Natural killer cell (primary cell): ENCODE measurements around the gene FIBCD1. TPM values are rescaled to one million over a fixed set of nuclear protein-coding genes. Genes with fewer than 3 reads are reported as not detected.

ENCODE experiments used
- ATAC-seq, 3 donors: fragments of 150-1000 bp in 2 of 3; fragments of 200-7000 bp in 1 of 3; cut with Tn5 transposase; 1 replicate in 1 of 3; 2 replicates in 2 of 3; pipeline ENCODE4 v1.10.0; 2021; ENCODE audit warnings: mild to moderate bottlenecking in 2 of 3, moderate library complexity in 2 of 3
- DNase-seq, 2 donors: peaks; one replicate each; pipeline versions ENCODE4 v3.0.0 to v3.0.0-alpha.2; 2013 to 2021; ENCODE audit warnings: mixed read lengths in 1 of 2
- H3K27ac ChIP-seq: one replicate; pipeline ENCODE4 v1.5.1; 2013; ENCODE audit warnings: mild to moderate bottlenecking, low read length
- H3K27me3 ChIP-seq: one replicate; pipeline ENCODE4 v1.6.1; 2013; ENCODE audit warnings: low read length; ENCODE audit not compliant: control insufficient read depth, insufficient read depth
- H3K36me3 ChIP-seq: one replicate; pipeline ENCODE4 v1.6.1; 2013; ENCODE audit warnings: low read length; ENCODE audit not compliant: control insufficient read depth, insufficient read depth
- H3K4me1 ChIP-seq: one replicate; pipeline ENCODE4 v1.6.1; 2013; ENCODE audit warnings: low read length; ENCODE audit not compliant: control insufficient read depth, insufficient read depth
- H3K4me3 ChIP-seq: one replicate; pipeline ENCODE4 v1.5.1; 2013; ENCODE audit warnings: low read length
- H3K9me3 ChIP-seq: one replicate; pipeline ENCODE4 v1.6.1; 2013; ENCODE audit warnings: low read length; ENCODE audit not compliant: control insufficient read depth, insufficient read depth
- H3K27ac Mint-ChIP-seq, 2 donors: one replicate each; pipeline ENCODE4 v1.8.0; 2022; ENCODE audit warnings: mild to moderate bottlenecking in 2 of 2, mixed read lengths in 2 of 2, moderate library complexity in 1 of 2
- H3K27me3 Mint-ChIP-seq, 2 donors: one replicate each; pipeline ENCODE4 v1.8.0; 2022; ENCODE audit warnings: low read depth in 2 of 2, mixed read lengths in 2 of 2
- H3K36me3 Mint-ChIP-seq: one replicate; pipeline ENCODE4 v1.8.0; 2022; ENCODE audit warnings: mixed read lengths
- H3K4me1 Mint-ChIP-seq, 2 donors: one replicate each; pipeline ENCODE4 v1.8.0; 2022; ENCODE audit warnings: mixed read lengths in 2 of 2
- H3K4me3 Mint-ChIP-seq: one replicate; pipeline ENCODE4 v1.8.0; 2022; ENCODE audit warnings: mild to moderate bottlenecking, moderate library complexity, mixed read lengths
- H3K9me3 Mint-ChIP-seq, 2 donors: one replicate each; pipeline ENCODE4 v1.8.0; 2022; ENCODE audit warnings: mixed read lengths in 2 of 2
- WGBS: methylation state at CpG from one replicate; pipeline ENCODE4 v1.1.7; 2013; ENCODE audit warnings: missing lambda C conversion rate; ENCODE audit not compliant: insufficient coverage; 5-methylcytosine and 5-hydroxymethylcytosine counted together
- intact Hi-C: fragments of 100-400 bp; cut with micrococcal nuclease; formaldehyde crosslinking; loops from one replicate; pipeline ENCODE4 v1.14.2; 2022
- total RNA-seq, 4 donors: library from RNA; stranded (reverse); fragments of 120-200 nt in 1 of 4; gene quantifications; one replicate each; pipeline versions ENCODE4 v1.2.3 to v1.2.4, GENCODE V29; 2013 to 2022
- TF ChIP-seq, protein P1 (sequence below): fragments of 200-600 bp; IDR thresholded peaks from one replicate; pipeline ENCODE4 v1.8.0; 2022; ENCODE audit warnings: antibody characterized with exemption

Gene FIBCD1
- total RNA-seq, 3 donors from 2014 or later (not counting 1 experiment from before 2014, with no cell fraction given): not detected

DNA sequence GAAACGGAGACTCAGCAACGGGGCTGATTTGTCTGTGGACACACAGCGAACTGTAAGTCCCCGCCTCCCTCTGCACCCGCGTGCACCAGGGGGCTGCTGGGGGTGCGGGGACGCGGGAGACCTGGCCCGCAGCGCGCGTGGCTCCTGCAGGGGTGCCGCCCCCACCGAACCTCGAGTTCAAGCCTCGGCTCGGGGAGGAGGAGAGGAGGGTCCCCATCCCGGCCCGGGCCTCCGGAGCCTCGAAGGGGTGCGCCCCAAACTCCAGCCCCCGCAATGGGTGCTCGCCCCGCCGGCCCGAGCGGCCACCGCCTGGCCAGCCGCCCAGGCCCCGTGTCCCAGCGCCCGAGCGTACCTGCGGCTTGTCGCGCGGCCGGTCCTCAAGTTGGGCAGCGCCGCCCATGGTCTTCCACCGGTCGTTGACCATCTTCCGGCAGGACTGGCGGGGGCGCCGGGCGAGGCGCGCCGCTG lies 829 bp downstream of the FIBCD1 start:
- no peaks in the 10 kb centered on the region for H3K36me3 Mint-ChIP-seq
- H3K36me3 ChIP-seq: no peaks in the 10 kb centered on the region
- intact Hi-C loops: no loop called here
- peaks cover 16% of the 10 kb centered on the region for H3K27me3 ChIP-seq
- H3K27ac Mint-ChIP-seq: no peak overlapping the region
- H3K4me3 ChIP-seq: no peak overlapping the region
- 5% methylated on average over 52 of the region's 52 CpGs for WGBS
- H3K9me3 Mint-ChIP-seq: no peaks in the 10 kb centered on the region
- DNase-seq: no peak
- no peak overlapping the region for H3K4me3 Mint-ChIP-seq
- TF ChIP-seq, protein P1, sequence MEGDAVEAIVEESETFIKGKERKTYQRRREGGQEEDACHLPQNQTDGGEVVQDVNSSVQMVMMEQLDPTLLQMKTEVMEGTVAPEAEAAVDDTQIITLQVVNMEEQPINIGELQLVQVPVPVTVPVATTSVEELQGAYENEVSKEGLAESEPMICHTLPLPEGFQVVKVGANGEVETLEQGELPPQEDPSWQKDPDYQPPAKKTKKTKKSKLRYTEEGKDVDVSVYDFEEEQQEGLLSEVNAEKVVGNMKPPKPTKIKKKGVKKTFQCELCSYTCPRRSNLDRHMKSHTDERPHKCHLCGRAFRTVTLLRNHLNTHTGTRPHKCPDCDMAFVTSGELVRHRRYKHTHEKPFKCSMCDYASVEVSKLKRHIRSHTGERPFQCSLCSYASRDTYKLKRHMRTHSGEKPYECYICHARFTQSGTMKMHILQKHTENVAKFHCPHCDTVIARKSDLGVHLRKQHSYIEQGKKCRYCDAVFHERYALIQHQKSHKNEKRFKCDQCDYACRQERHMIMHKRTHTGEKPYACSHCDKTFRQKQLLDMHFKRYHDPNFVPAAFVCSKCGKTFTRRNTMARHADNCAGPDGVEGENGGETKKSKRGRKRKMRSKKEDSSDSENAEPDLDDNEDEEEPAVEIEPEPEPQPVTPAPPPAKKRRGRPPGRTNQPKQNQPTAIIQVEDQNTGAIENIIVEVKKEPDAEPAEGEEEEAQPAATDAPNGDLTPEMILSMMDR: no peak
- H3K9me3 ChIP-seq: no peaks in the 10 kb centered on the region
- no peak for ATAC-seq
- H3K4me1 Mint-ChIP-seq: peaks cover 0 to 10% of the 10 kb centered on the region in 2 donors
- peaks cover 5% of the 10 kb centered on the region for H3K4me1 ChIP-seq
- no peak overlapping the region for H3K27ac ChIP-seq
- peaks cover 34 to 42% of the 10 kb centered on the region in 2 donors for H3K27me3 Mint-ChIP-seq

DNA sequence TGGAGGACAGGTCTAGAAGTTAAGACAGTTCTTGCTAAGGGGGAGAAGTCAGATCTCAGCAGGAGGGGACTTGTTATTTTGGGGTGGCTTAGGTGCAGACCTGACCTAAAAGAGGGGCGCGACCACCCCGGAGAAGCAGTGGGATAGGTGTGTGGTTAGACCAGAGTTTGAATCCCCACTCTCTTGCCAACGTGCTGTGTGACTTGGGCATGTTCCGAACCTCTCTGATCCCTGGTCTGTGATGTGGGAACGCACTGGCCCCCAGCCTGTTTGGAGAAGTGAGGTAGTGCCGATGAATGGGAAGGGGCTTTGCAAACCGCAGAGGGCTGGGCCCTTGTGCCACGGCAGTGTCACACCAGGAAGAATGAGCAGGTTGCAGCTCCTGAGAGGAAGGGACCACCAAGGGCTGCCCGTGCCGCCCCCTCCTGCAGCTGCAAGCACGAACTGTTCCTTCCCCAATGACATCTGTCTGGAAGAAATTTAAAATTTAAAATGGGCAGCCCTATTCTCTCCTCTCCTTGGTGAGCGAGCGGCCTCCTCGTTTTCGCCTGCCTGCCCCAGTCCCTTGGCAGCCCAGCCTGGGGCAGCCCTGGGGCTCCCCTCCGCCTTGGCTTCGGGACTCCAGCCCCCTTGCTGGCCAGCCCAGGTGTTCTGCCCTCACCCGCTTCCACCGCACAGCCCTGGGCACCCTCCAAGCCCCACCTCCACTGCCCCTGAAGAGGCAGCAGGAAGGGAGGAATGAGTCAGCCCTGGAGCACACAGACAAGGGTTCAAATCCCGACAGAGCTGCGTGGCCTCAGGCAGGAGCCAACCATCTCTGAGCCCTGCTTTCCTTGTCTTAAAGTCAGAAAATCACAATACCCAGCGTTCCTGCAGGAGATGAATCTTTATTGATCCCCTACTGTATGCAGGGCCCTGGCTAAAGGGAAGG lies 1.6 kb downstream of the FIBCD1 start:
- ATAC-seq (no peak), DNase-seq (no peak)
- H3K27me3 ChIP-seq: peaks cover 16% of the 10 kb centered on the region
- Mint-ChIP-seq H3K27me3 (peaks cover 41 to 48% of the 10 kb centered on the region in 2 donors), H3K4me1 (peaks cover 0 to 18% of the 10 kb centered on the region in 2 donors), H3K9me3 (no peaks in the 10 kb centered on the region), H3K36me3 (no peaks in the 10 kb centered on the region), H3K4me3 (no peak overlapping the region), H3K27ac (no peak overlapping the region)
- TF ChIP-seq, protein P1: no peak
- H3K27ac ChIP-seq: no peak overlapping the region
- intact Hi-C loops: no loop called here
- H3K4me1 ChIP-seq: peaks cover 5% of the 10 kb centered on the region
- H3K9me3 ChIP-seq: no peaks in the 10 kb centered on the region
- 60% methylated on average over 23 of the region's 23 CpGs for WGBS
- no peak overlapping the region for H3K4me3 ChIP-seq
- no peaks in the 10 kb centered on the region for H3K36me3 ChIP-seq

DNA sequence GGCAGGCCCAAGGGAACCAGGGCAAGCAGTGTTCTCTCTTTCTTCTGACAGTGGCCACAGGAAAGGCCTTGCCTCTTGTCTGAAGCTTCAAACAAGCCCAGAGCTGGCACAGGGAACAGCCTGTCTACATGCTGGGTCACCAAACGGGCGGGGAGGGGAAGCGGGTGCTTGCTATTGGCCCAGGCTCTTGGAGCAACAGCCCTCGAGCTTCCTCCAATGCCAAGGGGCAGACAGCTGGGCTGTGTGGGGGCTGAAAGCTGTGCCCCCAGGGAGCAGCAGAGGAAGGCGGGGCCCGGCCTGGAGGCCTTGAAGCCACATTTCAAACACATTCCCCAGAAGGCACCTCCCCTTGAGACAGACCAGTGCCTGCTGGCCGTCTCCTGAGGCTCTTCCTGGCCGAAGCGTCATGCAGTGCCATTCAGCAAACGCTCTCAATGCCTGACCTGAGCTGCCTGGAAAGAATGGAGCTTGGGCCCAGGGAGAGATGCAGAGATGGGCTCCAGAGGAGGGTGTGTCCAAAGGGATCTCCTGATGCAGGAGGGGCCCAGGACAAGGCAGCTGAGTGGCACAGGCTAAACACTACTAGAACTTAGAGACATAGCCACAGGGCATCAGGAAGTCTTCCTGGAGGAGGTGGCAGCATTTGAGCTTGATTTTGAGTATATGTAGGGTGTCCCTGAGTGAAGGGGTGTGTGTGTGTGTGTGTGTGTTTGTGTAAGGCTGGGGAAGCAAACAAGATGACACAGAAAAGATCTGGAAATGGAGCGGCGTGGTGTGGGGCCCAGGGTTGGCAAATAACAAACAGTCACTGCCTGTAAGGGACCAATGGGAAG lies 2.5 kb downstream of the FIBCD1 start:
- peaks cover 12% of the 10 kb centered on the region for H3K27me3 ChIP-seq
- WGBS: 50% methylated on average over 12 of the region's 12 CpGs
- Mint-ChIP-seq H3K36me3 (no peaks in the 10 kb centered on the region), H3K27ac (no peak overlapping the region), H3K27me3 (peaks cover 46 to 50% of the 10 kb centered on the region in 2 donors), H3K9me3 (no peaks in the 10 kb centered on the region), H3K4me1 (peaks cover 0 to 19% of the 10 kb centered on the region in 2 donors), H3K4me3 (no peak overlapping the region)
- TF ChIP-seq, protein P1: no peak
- ATAC-seq (no peak), DNase-seq (no peak)
- no peaks in the 10 kb centered on the region for H3K9me3 ChIP-seq
- H3K36me3 ChIP-seq: no peaks in the 10 kb centered on the region
- H3K4me1 ChIP-seq: peaks cover 5% of the 10 kb centered on the region
- H3K4me3 ChIP-seq: no peak overlapping the region
- intact Hi-C loops: no loop called here
- no peak overlapping the region for H3K27ac ChIP-seq
